Right renal pelvis (tissue), 4 donors: ENCODE measurements around the gene DCC. TPM values are rescaled to one million over a fixed set of nuclear protein-coding genes. Genes with fewer than 3 reads are reported as not detected.

ENCODE experiments used
- DNase-seq, 4 donors: peaks; one replicate each; pipeline ENCODE4 v3.0.0-alpha.2; 2013; ENCODE audit warnings: low read depth in 4 of 4, low spot score in 3 of 4, missing footprints in 1 of 4
- polyA plus RNA-seq, 4 donors: library from polyadenylated mRNA; unstranded; fragments of 120-200 nt; gene quantifications; one replicate each; pipeline ENCODE4 v1.2.1, GENCODE V29; 2013; ENCODE audit not compliant: insufficient read length in 4 of 4

The DCC gene
- polyA plus RNA-seq, 4 donors: 5.8 to 10.5 (median 9.0) TPM

DNA sequence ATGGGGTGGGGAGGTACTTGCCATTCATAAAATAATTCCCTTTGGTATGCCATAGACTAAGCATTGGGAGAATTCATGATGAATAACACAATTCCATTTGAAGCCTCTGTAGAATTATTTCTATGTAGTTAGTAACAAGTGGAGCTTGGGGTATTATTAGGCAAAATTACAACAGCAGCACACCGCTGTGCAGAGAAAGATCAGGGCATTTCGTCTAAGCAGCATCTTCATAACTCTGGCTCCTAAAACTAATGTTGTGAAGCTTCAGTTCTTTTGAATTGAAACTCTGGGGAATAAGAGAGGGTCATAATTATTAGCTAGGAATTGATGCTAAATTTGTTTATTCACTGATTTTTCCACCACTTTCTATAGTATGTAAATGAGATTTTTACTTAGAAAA lies 630.7 kb downstream of the DCC start:
- DNase-seq: no peak

DNA sequence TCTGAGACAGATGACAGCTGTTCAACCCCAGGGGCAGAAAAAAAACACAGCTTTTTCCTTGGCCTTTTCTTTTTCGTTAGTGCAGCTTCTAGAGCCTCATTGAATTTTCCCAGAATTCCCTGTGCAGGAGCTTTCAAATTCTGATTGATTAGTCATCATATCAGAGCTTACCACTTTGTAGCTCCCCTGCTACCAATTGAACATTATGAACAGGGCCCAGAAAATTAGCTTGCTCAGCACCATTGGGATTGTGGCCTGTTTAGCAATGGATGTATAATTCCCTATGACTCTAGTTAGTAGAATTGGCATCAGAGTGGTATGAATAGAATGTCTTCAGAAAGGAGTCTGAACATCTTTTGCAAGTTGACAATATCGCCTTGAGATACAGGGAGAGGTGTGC lies 631.1 kb downstream of the DCC start:
- DNase-seq: no peak

DNA sequence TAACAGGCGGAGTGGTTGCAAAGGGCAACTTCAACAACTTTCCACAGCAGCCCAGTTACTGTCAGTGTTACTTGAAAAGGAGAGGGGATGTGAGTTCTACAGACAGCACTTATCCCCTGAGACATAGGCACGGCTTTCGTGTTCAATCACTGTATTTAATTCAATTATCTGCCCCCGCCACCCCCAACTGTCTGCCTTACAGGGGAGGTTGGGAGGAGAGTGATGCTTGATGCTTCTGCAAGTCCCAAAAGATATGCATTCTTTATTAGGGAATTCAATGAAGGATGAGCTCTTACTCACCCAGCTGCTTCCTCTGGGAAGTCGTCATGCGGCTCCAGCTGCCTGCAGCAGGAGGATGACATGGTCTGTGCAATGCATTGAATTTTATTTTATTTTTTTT lies 639.9 kb downstream of the DCC start:
- no peak for DNase-seq

DNA sequence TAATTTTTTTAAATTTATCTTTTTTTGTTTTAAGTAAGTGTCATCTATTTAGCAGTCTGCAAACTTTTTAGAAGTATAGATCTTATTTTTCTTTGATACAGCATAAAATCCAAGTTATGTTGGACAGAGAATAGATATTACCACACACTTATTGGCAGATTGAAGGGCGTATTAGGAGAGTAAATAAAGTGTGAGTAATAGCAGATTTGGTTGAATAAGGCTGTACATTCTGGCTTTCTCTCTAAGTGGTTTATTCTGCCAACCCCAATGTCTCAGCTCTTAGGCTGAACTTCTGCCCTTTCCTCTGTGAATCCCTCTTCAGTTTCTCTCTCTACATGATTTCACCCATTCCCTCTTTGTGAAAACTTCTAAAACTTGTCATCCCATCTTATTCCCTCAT lies 651.2 kb downstream of the DCC start:
- no peak for DNase-seq

DNA sequence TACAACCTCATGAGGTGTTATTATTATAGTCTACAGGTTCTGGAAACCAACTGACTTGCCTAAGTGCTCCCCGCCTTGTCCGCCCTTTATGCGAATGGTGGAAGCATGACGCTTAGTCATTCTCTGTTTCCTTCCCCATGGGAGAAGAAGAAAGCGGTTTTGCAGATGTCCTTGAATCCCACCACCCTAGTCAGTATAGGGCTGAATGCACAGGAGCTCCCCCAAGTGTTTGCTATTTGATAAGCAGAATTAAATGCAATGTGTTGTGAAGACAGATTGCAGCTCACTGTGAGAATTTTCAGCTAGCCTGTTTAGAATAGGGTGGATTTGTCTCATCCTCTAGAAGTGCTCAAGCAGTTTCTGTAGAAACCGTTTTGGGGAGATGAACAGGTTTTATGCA lies 652.0 kb downstream of the DCC start:
- DNase-seq: no peak

DNA sequence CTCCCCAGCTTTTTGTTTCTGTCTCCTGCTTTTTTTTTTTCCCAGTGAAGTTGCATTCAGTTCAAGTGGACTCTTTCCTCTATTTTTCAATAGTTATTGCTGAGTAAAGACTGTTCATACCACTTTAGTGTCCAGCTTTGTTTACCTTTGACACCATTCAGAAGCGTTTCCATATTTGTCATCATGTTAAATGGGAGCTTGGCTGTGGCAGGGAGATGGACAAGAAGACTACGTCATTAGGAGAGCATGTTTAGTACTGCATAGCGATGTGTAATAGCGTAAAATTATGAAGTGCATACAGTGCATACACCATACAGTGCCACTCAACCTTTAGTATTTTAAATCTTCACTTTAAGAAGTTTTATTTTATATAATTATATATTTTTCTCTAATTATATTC lies 655.9 kb downstream of the DCC start:
- DNase-seq: no peak

DNA sequence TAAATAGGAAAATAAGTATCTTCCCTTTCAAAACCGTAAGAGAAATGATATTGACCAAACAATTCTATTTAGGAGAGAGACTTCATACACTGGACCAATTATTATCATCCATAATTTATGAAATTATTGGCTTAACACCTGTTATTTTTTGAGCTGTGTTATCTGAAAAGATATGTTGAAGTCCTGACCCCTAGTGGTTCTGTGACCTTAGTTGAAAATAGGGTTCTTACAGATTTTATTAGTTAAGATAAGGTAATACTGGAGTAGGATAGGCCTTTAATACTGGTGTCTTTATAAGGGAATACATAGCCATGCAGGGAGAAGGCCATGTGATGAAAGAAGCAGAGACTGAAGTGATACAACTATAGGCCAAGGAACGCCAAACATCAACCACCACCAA lies 659.6 kb downstream of the DCC start:
- no peak for DNase-seq

DNA sequence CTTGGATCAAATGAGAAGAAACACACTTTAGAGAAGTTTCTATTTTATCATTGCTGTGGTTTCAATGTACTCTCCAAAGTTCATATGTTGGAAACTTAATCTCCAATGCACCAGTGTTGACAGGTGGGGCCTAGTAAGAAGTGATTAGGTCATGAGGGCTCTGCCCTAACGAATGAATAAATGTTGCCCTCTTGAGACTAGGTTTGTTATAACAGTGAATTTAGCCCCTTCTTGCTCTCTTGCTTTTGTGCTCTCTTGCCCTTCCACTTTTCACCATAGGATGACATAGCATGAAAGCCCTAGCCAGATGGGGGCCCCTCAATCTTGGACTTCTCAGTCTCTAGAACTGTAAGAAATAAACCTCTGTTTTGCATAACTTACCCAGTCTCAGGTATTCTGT lies 664.8 kb downstream of the DCC start:
- no peak for DNase-seq

DNA sequence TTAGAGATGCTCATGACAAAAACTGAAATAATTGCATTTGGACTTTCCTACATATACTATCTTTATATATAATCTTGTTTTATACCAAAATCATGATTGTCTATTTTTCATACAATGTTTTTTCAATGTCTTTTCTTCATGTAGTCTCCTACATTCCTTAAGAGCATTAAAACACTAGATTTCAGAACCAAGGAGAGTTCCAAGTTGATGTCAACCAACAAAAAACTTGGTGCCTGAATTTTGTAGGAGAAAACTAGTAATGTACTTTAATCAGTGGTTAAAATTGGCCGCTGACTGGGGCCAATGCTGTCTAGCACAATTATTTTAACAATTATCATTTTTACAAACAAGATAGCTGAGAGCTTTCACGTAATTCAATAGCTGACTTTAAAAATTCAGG lies 678.8 kb downstream of the DCC start:
- peak in 1 of 4 donors; percentile 1 for DNase-seq

DNA sequence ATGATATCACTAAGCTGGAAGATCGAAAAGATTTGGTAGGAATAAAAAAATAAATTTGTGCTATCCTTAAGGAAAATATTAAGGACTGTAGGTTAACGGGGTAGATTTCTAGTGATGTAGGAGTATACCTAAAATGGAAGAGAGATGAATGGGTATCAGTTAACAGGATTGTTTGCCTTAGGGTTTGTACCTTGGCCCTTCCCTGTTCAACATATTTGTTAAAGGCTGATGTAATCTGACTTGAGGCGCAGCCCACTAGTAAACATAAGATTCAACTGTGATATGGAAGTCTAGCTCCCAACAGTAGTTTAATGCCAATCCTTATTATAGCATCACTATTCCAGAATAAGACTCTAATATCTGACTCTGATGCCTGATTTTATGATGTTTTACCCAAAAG lies 685.2 kb downstream of the DCC start:
- no peak for DNase-seq

DNA sequence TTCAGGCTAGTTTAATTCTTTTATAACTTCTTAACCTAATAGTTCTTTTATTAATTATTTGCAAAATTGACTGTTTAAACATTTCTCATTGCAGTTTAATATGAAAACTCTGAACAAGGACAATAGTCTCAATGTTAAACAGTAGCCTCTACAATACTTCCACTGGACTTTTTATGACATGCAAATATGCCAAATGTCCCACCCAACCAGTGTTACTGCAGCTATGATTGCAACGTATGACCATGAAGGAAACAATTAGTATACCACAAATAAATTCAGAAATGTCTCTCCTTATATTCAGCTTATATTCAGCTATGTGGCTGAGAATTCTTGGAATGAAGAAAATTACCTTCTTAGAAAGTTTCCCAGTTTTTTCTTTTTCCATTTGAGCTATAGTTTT lies 688.6 kb downstream of the DCC start:
- no peak for DNase-seq

DNA sequence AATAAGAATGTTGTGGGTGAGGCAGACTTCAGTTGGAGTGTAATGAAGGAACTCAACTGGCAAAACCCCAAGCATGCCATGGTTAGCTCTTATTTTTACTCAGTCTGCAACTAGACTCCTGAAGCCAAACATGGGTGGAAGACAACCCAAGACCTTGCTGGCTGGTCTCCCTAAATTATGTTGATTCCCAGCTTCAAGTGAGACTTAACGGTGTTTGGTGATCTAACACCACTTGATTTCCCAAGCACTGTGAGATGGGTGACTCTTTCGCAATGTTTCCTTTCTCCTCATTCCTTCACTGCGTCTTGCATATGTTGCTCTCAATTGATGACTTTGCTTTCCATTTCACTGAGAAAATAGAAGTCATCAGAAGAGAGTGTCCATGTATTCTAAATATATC lies 693.1 kb downstream of the DCC start:
- DNase-seq: no peak

DNA sequence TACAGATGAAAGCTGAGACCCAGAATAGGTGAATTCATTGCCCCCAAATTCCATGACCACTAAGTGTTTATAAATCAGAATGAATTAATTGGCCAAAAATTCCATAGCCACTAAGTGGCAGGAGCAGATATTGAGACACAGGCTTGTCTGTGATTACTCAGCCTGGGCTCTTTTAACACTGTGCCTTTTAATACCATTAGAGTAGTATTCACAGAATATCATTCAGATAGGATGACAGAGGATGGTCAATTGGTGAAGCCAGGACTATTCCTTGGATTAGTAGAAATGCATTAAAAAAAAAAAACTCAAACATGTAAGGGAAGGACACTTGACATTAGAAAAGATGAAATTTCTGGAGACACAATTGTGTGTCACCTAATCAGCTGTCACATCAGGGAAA lies 698.6 kb downstream of the DCC start:
- no peak for DNase-seq

DNA sequence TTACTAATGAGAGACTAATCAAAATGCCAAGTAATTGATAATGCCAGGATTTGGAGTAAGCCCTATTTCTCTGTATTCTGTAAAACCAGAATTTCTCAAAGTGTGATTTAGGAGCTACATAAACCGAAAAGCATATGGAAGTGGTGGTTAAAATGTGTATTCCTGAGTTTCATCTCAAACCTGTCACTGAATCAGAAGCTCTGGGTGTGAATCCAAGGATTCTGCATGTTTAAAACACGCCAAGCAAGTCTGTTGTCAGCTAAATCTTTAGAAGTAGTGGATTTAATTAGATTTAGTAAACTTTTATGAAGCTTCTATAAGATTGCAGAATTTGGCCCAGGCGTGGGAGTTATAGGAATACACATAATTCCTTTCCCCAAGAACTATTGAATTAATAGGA lies 700.3 kb downstream of the DCC start:
- DNase-seq: no peak

DNA sequence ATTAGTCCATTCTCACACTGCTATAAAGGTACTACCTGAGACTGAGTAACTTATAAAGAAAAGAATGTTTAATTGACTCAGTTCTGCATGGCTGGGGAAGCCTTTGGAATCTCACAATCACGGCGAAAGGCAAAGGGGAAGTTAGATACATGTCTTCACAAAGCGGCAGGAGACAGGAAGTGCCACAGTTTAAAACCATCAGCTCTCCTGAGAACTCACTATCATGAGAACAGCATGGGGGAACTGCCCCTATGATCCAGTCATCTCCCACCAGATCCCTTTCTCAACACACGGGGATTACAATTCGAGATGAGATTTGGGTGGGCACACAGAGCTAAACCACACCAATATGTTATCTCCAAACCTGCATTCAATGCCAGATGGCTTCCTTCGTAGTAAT lies 716.1 kb downstream of the DCC start:
- DNase-seq: no peak

DNA sequence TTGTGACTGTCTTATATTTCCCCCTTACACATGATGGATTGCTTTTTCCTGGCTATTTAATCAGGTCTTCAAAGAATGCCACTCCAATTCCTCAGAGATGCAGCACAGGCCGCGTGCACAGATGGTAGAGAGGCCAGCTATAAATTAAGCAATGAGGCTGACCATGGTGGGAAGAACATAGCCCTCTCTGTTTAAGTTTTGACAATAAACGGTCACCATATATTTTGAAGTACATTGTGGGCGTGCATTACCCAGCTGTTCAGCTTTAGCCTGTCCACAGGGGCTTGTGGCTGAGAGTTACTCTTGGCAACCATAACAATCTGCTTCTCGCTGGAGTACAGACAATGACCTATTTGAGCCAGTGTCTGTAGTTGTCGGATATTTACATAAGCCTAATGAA lies 730.8 kb downstream of the DCC start:
- DNase-seq: peak in 1 of 4 donors; percentile 22

DNA sequence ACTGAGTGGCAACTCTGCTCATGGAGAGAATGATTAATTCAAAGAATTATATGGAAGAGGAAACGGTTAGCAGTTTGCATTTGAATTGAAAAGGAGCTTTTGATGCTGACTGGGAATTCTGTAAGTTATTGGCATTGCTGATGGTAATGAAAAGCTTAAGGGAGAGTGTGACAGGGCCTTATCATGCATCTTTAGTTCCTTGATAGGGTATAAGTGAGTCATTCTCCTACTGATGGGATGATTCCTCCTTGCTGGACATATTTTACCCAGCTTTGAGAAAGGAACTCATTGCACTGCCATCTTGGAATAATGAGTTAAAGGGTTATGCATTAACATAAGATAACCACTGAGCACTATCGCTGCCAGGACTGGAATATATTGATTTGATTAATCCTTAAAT lies 740.7 kb downstream of the DCC start:
- no peak for DNase-seq

DNA sequence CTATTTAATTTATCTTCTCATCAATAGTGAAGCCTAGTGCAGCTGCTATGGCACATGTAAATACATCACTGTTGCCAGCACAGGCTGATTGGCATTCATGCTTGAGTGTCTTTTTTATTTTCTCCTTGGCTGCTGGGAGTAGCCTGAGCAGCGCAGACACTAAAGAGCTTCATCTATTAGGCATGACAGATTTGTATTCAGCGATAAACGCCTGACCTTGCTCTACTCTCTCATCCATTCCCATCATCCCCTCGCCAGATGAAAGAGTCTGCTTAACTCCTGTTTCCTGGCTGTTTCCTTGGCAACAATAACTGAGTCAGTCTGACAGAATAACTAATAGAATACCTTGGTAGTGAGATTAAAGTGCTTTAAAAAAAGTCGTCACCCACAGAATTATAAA lies 753.6 kb downstream of the DCC start:
- DNase-seq: peak in 1 of 4 donors; percentile 10

DNA sequence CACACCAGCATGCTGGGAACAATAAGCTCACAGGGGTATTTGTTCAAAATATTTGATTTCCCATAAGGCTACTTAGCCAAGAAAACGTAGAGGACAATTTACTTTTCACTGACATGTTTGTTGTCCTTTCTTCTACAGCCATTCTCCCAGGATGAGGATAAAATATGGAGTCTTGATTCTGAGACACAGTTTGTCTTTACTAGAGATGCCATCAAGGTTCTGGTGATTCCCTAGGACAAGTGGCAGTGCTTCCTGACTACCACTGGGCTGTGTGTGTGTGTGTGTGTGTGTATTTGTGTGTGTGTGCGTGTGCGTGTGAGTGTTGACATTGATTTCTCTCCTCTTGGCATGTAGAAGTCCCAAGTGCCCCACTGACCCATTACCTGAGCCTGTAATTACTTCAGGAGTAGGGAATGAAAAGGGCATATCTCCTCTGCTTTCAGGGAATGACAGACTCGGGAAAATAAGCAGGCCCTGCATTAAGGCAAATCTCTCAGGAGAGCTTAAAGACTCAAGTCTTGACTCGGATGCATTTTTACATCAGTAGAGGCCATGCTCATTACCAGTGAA lies 761.6 kb downstream of the DCC start:
- DNase-seq: no peak

DNA sequence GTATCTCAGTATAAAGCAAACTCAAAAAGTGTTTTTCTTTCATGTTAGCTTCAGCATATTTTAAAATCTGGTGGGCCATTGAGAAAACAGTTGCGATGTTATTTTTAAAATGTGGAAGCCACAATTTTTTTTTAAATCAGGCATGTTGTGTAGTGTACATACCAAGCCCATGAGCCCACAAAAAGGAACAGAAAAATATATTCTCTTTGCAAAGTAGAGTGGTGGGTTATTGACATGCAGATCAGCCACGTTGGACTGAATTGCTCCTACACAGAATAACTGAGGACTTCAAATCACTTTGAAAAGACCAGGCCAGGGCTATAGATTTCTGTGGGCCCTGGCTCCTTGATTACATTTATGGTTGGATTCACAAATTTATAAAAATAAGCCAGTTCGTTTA lies 774.4 kb downstream of the DCC start:
- no peak for DNase-seq

DNA sequence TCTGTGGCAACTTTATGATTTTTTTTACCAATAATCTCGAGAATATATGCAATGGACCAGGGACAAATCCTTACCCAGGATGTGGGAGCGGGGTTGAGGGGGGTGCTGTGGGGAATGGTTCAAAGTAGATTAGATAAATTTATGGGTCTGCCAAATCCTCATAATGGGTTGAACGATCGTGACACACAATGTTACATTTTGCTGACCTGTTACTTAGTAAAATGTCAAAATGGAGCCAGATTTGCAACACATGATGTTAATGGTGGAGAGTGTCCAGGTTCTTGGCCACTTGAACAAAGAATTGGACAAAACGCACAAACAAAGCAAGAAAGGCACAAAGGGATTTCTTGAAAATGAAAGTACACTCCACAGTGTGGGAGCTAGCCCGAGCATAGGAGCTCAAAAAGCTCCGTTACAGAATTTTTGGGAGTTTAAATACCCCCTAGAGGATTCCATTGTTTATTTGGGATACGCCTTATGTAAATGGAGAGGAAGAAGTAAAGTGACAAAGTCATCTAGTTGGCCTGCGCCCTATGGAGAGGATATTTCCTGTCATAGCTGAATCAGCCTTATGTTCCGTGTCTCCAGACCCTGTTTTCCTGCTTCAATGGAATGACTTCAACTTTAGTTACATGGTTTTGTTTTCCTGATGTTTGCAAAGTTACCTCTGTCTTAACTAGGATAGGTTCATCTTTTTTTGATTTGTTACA lies 776.0 kb downstream of the DCC start:
- DNase-seq: no peak

DNA sequence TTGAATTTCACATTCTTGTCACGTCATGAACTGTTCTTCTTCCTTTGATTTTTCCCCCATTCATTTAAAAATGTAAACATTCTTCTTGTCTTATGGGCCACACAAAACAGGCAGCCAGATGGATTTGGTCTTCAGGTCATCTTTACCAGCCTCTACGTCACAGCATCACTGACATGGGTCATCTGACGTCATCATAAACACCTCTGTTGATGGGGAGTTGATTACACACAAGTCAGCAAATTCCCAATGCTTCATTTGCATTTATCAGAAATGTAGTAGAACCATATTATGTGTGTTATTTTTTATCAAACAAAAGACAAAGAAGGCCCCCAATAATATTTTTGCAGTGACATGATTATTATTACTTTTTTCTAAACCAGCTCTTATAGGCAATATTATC lies 777.9 kb downstream of the DCC start:
- no peak for DNase-seq

DNA sequence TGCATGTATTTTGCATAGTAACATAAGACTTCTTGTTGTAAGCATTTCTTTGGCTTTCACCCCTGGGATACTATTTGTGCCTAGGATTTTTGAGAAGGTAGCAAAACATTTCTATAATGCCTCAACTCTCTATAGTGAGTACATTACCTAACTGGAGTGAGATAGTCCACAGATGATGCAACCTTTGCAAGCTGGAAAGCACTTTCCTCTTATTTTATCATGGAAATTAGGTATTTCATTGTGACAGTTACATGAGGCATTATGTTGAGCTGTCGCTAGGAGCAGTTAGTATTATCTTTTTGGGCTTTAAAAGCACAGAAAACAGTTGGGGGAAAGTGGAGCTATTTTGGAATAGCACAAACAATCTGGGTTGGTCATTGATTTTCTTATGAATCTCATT lies 786.2 kb downstream of the DCC start:
- DNase-seq: no peak
